ENCODE measurements around the gene BRMS1L. TPM values are rescaled to one million over a fixed set of nuclear protein-coding genes. Genes with fewer than 3 reads are reported as not detected.
"Not testable (repeated sequence)": the region's sequence is repeated elsewhere in the genome, so short reads cannot be mapped to it uniquely, and the experiment has no call there.

BRMS1L gene
- total RNA-seq, 1 donor from 2014 or later = 15.9 TPM

GRCh38 chr14:35807131-35807961 lies 18.8 kb upstream of the BRMS1L start:
- peaks cover 5% of the 10 kb centered on the region for H3K9me3 Mint-ChIP-seq (ENCODE audit: unreplicated experiment)
- H3K27ac Mint-ChIP-seq (ENCODE audit: unreplicated experiment) = peak overlapping the region; percentile 45
- peak overlapping the region; percentile 83 for H3K4me3 Mint-ChIP-seq (ENCODE audit: unreplicated experiment)
- TF ChIP-seq, protein P1, sequence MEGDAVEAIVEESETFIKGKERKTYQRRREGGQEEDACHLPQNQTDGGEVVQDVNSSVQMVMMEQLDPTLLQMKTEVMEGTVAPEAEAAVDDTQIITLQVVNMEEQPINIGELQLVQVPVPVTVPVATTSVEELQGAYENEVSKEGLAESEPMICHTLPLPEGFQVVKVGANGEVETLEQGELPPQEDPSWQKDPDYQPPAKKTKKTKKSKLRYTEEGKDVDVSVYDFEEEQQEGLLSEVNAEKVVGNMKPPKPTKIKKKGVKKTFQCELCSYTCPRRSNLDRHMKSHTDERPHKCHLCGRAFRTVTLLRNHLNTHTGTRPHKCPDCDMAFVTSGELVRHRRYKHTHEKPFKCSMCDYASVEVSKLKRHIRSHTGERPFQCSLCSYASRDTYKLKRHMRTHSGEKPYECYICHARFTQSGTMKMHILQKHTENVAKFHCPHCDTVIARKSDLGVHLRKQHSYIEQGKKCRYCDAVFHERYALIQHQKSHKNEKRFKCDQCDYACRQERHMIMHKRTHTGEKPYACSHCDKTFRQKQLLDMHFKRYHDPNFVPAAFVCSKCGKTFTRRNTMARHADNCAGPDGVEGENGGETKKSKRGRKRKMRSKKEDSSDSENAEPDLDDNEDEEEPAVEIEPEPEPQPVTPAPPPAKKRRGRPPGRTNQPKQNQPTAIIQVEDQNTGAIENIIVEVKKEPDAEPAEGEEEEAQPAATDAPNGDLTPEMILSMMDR (IDR thresholded peaks at IDR 0.05; ENCODE audit: partially characterized antibody, unreplicated experiment) = no peak
- no peak for DNase-seq
- no peaks in the 10 kb centered on the region for H3K36me3 Mint-ChIP-seq (ENCODE audit: unreplicated experiment)
- H3K27me3 Mint-ChIP-seq (ENCODE audit: unreplicated experiment) = peaks cover 5% of the 10 kb centered on the region
- H3K4me1 Mint-ChIP-seq (ENCODE audit: low read depth, unreplicated experiment) = peaks cover 10% of the 10 kb centered on the region

DNA sequence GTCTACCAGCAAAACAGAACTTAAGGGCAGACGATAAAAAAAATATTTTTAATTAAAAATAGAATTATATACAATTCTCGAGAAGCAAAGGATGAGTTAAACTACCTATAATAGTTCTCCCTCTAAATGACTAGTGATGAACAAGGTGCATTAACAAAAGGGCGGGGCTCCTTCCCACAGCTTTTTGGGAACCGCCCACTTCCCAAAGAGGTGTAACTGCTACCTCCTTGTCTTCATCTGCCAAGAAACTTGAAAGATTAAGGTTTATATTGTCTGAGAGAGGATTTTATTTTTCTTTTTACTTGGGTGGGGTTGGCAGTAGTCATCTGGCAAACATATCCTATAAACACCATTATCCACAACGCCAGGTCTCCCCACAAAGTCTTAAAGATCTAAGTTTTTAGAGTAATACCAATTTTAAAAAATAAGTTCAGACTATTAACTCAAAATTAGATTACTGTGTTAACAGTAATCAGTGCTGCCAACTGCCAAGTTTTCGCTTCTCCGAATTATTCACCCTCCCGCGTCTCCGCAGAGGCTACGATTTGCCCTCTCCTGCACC lies 18.0 kb upstream of the BRMS1L start:
- no peaks in the 10 kb centered on the region for H3K36me3 Mint-ChIP-seq (ENCODE audit: unreplicated experiment)
- H3K27ac Mint-ChIP-seq (ENCODE audit: unreplicated experiment) = peak overlapping the region; percentile 82
- H3K27me3 Mint-ChIP-seq (ENCODE audit: unreplicated experiment) = peaks cover 5% of the 10 kb centered on the region
- DNase-seq = no peak
- TF ChIP-seq, protein P1 (IDR thresholded peaks at IDR 0.05; ENCODE audit: partially characterized antibody, unreplicated experiment) = no peak
- peaks cover 10% of the 10 kb centered on the region for H3K4me1 Mint-ChIP-seq (ENCODE audit: low read depth, unreplicated experiment)
- H3K9me3 Mint-ChIP-seq (ENCODE audit: unreplicated experiment) = peaks cover 5% of the 10 kb centered on the region
- H3K4me3 Mint-ChIP-seq (ENCODE audit: unreplicated experiment) = peak overlapping the region; percentile 92

GRCh38 chr14:35808638-35809563 lies 17.2 kb upstream of the BRMS1L start, which contains the start of gene RALGAPA1:
Gene RALGAPA1 (minus strand): TSS chr14:35809295. CDS start chr14:35808835, 460 bp downstream.
- H3K27me3 Mint-ChIP-seq (ENCODE audit: unreplicated experiment); H3K9me3 Mint-ChIP-seq (ENCODE audit: unreplicated experiment); H3K36me3 Mint-ChIP-seq (ENCODE audit: unreplicated experiment): not testable (repeated sequence)
- peaks cover 10% of the 10 kb centered on the region for H3K4me1 Mint-ChIP-seq (ENCODE audit: low read depth, unreplicated experiment)
- peak within 1 kb of the TSS; percentile 92 for H3K4me3 Mint-ChIP-seq (ENCODE audit: unreplicated experiment)
- TF ChIP-seq, protein P1 (IDR thresholded peaks at IDR 0.05; ENCODE audit: partially characterized antibody, unreplicated experiment) = peak; percentile 47
- H3K27ac Mint-ChIP-seq (ENCODE audit: unreplicated experiment) = peak within 1 kb of the TSS; percentile 82
- peak; percentile 90 for DNase-seq

- peaks cover 10% of the 10 kb centered on the region for H3K4me1 Mint-ChIP-seq (ENCODE audit: low read depth, unreplicated experiment)
Observed at GRCh38 chr14:35809597-35809996, 16.5 kb upstream of the BRMS1L start.

More at GRCh38 chr14:35809597-35809996, 16.5 kb upstream of the BRMS1L start:
- TF ChIP-seq, protein P1 (IDR thresholded peaks at IDR 0.05; ENCODE audit: partially characterized antibody, unreplicated experiment) = no peak
- peaks cover 5% of the 10 kb centered on the region for H3K9me3 Mint-ChIP-seq (ENCODE audit: unreplicated experiment)
- DNase-seq = no peak
- peaks cover 5% of the 10 kb centered on the region for H3K27me3 Mint-ChIP-seq (ENCODE audit: unreplicated experiment)
- peak overlapping the region; percentile 54 for H3K27ac Mint-ChIP-seq (ENCODE audit: unreplicated experiment)
- no peaks in the 10 kb centered on the region for H3K36me3 Mint-ChIP-seq (ENCODE audit: unreplicated experiment)
- H3K4me3 Mint-ChIP-seq (ENCODE audit: unreplicated experiment) = peak overlapping the region; percentile 78
